Smooth muscle cell (in vitro differentiated cells): ENCODE data around the gene SYT17. TPM values are rescaled to one million over a fixed set of nuclear protein-coding genes. Genes with fewer than 3 reads are reported as not detected.

Source experiments
- DNase-seq: peaks from one replicate; lab custom pipeline; 2025; ENCODE audit not compliant: unreplicated experiment; lab: John Stamatoyannopoulos, UW
- H2AFZ ChIP-seq: fragments of 200-600 bp; sonication (generic); 2 replicates; pipeline ENCODE4 v1.6.0; 2016; ENCODE audit warnings: antibody characterized with exemption, low read depth, mild to moderate bottlenecking
- H3F3A ChIP-seq: fragments of 200-600 bp; sonication (generic); 2 replicates; pipeline ENCODE4 v1.6.0; 2017; ENCODE audit warnings: antibody characterized with exemption, low read depth
- H3K27ac ChIP-seq: fragments of 200-600 bp; sonication (generic); 2 replicates; pipeline ENCODE4 v1.5.1; 2016; ENCODE audit warnings: low read depth, mild to moderate bottlenecking
- H3K27me3 ChIP-seq: fragments of 200-600 bp; sonication (generic); 2 replicates; pipeline ENCODE4 v1.6.1; 2016; ENCODE audit warnings: low read depth, mild to moderate bottlenecking
- H3K36me3 ChIP-seq: fragments of 200-600 bp; sonication (generic); 2 replicates; pipeline ENCODE4 v1.5.1; 2016; ENCODE audit warnings: low read depth
- H3K4me1 ChIP-seq: fragments of 200-600 bp; sonication (generic); 2 replicates; pipeline ENCODE4 v1.5.1; 2016; ENCODE audit warnings: low read depth
- H3K4me2 ChIP-seq: fragments of 200-600 bp; sonication (generic); 2 replicates; pipeline ENCODE4 v1.6.0; 2016; ENCODE audit warnings: mild to moderate bottlenecking
- H3K4me3 ChIP-seq: fragments of 200-600 bp; sonication (generic); 2 replicates; pipeline ENCODE4 v1.5.1; 2016; ENCODE audit warnings: mild to moderate bottlenecking
- H3K79me2 ChIP-seq: fragments of 200-600 bp; sonication (generic); 2 replicates; pipeline ENCODE4 v1.6.0; 2016; ENCODE audit warnings: low read depth, mild to moderate bottlenecking
- H3K9ac ChIP-seq: fragments of 200-600 bp; sonication (generic); 2 replicates; pipeline ENCODE4 v1.6.0; 2016; ENCODE audit warnings: low read depth
- H3K9me3 ChIP-seq: fragments of 200-600 bp; sonication (generic); replicated peaks from 2 replicates; pipeline ENCODE4 v1.5.1; 2016; ENCODE audit warnings: low read depth
- H4K20me1 ChIP-seq: fragments of 200-600 bp; sonication (generic); 2 replicates; pipeline ENCODE4 v1.6.0; 2016; ENCODE audit warnings: low read depth
- CTCF ChIP-seq: fragments of 200-600 bp; sonication (generic); IDR thresholded peaks from 2 replicates; pipeline ENCODE4 v1.5.1; 2017; ENCODE audit warnings: borderline replicate concordance, mild to moderate bottlenecking, antibody characterized with exemption; ENCODE audit not compliant: insufficient read depth, poor library complexity, severe bottlenecking
- WGBS: methylation state at CpG from one replicate; pipeline ENCODE4 v1.1.7; 2016; ENCODE audit warnings: low lambda C conversion rate; 5-methylcytosine and 5-hydroxymethylcytosine counted together
- polyA plus RNA-seq: library from polyadenylated mRNA; unstranded; fragments of >200 nt; fragmentation: Nextera tagmentation; extraction: Ambion mirVana; gene quantifications from 2 replicates; pipeline ENCODE4 v1.2.1, GENCODE V29; 2016
- total RNA-seq: library from RNA; depleted of rRNA; stranded (reverse); fragments of >200 nt; gene quantifications from 2 replicates; pipeline ENCODE4 v1.2.3, GENCODE V29; 2014

SYT17 gene
- total and polyA plus RNA-seq, 2 experiments from 2014 or later, result 2.0 to 3.9 TPM

- H2AFZ ChIP-seq, result no peak overlapping the region
- no peak overlapping the region for H3K9ac ChIP-seq
- H3K79me2 ChIP-seq, result no peaks in the 10 kb centered on the region
- no peak overlapping the region for H3K4me3 ChIP-seq
- H3K4me1 ChIP-seq, result peaks cover 8% of the 10 kb centered on the region
- TF ChIP-seq CTCF, result no peak
- H3K27ac ChIP-seq, result no peak overlapping the region
- DNase-seq, result no peak
- no peaks in the 10 kb centered on the region for H3F3A ChIP-seq
- H3K27me3 ChIP-seq, result no peaks in the 10 kb centered on the region
- 81% methylated on average over 8 of the region's 8 CpGs for WGBS
- H3K9me3 ChIP-seq, result no peaks in the 10 kb centered on the region
- H3K4me2 ChIP-seq, result no peak overlapping the region
- no peaks in the 10 kb centered on the region for H3K36me3 ChIP-seq
- no peaks in the 10 kb centered on the region for H4K20me1 ChIP-seq
These were observed 5.0 kb downstream of the SYT17 start for GRCh38 chr16:19173059-19173458.

- no peak overlapping the region for H2AFZ ChIP-seq
- WGBS, result 90% methylated on average over 27 of the region's 27 CpGs
- no peak overlapping the region for H3K4me2 ChIP-seq
- H3F3A ChIP-seq, result no peaks in the 10 kb centered on the region
- H3K36me3 ChIP-seq, result no peaks in the 10 kb centered on the region
- no peak for TF ChIP-seq CTCF
- H3K9me3 ChIP-seq, result no peaks in the 10 kb centered on the region
- H3K4me1 ChIP-seq, result peaks cover 4% of the 10 kb centered on the region
- no peaks in the 10 kb centered on the region for H4K20me1 ChIP-seq
- no peak overlapping the region for H3K27ac ChIP-seq
- no peak for DNase-seq
- H3K27me3 ChIP-seq, result no peaks in the 10 kb centered on the region
- H3K9ac ChIP-seq, result no peak overlapping the region
- no peaks in the 10 kb centered on the region for H3K79me2 ChIP-seq
- no peak overlapping the region for H3K4me3 ChIP-seq
These were observed 5.8 kb downstream of the SYT17 start for GRCh38 chr16:19173649-19174383.

DNA sequence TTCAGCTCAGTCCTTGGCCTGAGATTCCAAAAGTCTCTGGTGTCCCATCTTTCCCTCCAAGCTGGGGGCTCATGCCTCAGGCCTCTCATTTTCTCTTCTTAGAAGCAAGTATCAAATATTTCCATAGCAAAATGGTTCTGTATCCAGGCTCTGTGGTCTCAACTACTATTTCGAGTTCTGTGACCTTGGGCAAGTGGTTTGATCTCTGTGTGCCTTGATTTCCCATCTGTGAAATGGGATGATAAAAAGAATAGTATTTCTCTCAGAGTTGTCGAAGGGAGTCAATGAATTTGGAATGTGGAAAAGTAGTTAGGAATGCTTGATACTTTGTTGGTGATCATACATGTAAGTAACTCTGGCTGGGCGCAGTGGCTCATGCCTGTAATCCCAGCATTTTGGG lies 6.4 kb downstream of the SYT17 start:
- Histone ChIP-seq H3K4me3 (no peak overlapping the region), H3K4me2 (no peak overlapping the region), H3K36me3 (no peaks in the 10 kb centered on the region), H3K27ac (no peak overlapping the region), H3F3A (no peaks in the 10 kb centered on the region), H3K27me3 (no peaks in the 10 kb centered on the region), H3K79me2 (no peaks in the 10 kb centered on the region), H3K9me3 (no peaks in the 10 kb centered on the region), H4K20me1 (no peaks in the 10 kb centered on the region), H2AFZ (no peak overlapping the region), H3K4me1 (no peaks in the 10 kb centered on the region), H3K9ac (no peak overlapping the region)
- 97% methylated on average over 3 of the region's 3 CpGs for WGBS
- TF ChIP-seq CTCF, result no peak
- DNase-seq, result no peak
